SK-N-MC (cell line): ENCODE data around the gene BEND2.

Source experiments
- DNase-seq: peaks from one replicate; pipeline ENCODE4 v3.0.0-alpha.2; 2011; ENCODE audit warnings: low read depth, low spot score
- H3K27ac ChIP-seq: fragments of 200-600 bp; sonication (generic); 2 replicates; pipeline ENCODE4 v1.5.1; 2016; ENCODE audit warnings: mixed run types
- H3K36me3 ChIP-seq: fragments of 200-600 bp; sonication (generic); 2 replicates; pipeline ENCODE4 v1.6.1; 2017; ENCODE audit warnings: antibody characterized with exemption, low read length, mixed read lengths; ENCODE audit not compliant: insufficient read depth
- H3K4me3 ChIP-seq: fragments of 200-600 bp; sonication (generic); 2 replicates; pipeline ENCODE4 v1.5.1; 2016
- H3K9ac ChIP-seq: fragments of 200-600 bp; sonication (generic); 2 replicates; pipeline ENCODE4 v1.8.0; 2017; ENCODE audit warnings: mixed run types, mixed read lengths; ENCODE audit not compliant: insufficient read length
- H3K9me3 ChIP-seq: fragments of 200-600 bp; sonication (generic); 2 replicates; pipeline ENCODE4 v1.6.1; 2017; ENCODE audit warnings: low read depth, mild to moderate bottlenecking, antibody characterized with exemption, low read length, moderate library complexity, mixed read lengths
- EZH2 ChIP-seq: fragments of 200-600 bp; sonication (generic); IDR thresholded peaks from one replicate; pipeline ENCODE4 v1.6.1; 2017; ENCODE audit warnings: antibody characterized with exemption
- FOXP2 ChIP-seq: optimal IDR thresholded peaks from 2 replicates; pipeline ENCODE3; 2011; ENCODE audit warnings: mild to moderate bottlenecking, moderate library complexity; ENCODE audit not compliant: insufficient read depth; ENCODE audit errors: extremely low read length, control extremely low read depth
- POLR2AphosphoS5 ChIP-seq: IDR thresholded peaks from 2 replicates; pipeline ENCODE4 v1.6.1; 2012; ENCODE audit warnings: mild to moderate bottlenecking, low read depth, low read length, borderline replicate concordance

Gene BEND2

DNA sequence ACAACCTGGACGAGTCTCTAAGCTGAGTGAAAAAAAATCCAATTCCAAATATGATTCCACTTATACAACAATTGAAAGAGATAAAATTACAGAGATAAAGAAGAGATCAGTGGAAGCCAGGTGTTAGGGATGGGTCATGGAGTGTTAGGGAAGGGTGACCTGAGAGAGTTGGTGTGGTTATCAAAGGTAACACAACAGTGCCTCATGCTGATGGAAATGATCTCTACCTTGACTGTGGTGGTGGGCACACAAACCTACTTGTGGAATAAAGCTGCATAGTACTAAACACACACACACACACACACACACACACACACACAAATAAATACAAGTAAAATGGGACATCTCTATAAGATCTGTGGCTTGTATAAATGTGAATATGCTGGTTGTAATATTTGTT, 26.0 kb downstream of the BEND2 start:
- TF ChIP-seq EZH2 (no peak), POLR2AphosphoS5 (no peak), FOXP2 (no peak)
- no peak for DNase-seq
- Histone ChIP-seq H3K4me3 (no peak overlapping the region), H3K36me3 (no peaks in the 10 kb centered on the region), H3K9me3 (no peaks in the 10 kb centered on the region), H3K27ac (no peak overlapping the region), H3K9ac (no peak overlapping the region)

DNA sequence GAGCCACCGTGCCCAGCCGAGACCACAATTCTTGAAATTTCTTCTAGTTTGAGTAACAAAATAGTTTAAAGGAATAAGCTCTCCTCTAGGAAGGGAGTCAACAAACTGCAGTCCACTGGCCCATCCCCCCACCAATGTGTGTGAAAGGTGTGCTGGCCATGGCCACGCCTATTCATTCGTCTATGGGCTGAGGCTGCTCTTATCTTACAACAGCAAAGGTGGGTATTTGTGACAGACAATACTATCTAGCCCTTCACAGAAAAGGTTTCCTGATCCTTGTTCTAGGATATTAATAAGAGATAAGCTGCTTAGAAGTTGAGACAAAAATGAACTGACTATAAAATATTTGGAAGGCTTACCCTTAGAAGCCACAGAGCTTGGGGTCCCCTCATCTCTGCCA, 41.2 kb downstream of the BEND2 start:
- no peak for TF ChIP-seq POLR2AphosphoS5
- Histone ChIP-seq H3K9me3 (no peaks in the 10 kb centered on the region), H3K27ac (no peak overlapping the region), H3K9ac (no peak overlapping the region), H3K36me3 (no peaks in the 10 kb centered on the region), H3K4me3 (no peak overlapping the region)
- no peak for DNase-seq

DNA sequence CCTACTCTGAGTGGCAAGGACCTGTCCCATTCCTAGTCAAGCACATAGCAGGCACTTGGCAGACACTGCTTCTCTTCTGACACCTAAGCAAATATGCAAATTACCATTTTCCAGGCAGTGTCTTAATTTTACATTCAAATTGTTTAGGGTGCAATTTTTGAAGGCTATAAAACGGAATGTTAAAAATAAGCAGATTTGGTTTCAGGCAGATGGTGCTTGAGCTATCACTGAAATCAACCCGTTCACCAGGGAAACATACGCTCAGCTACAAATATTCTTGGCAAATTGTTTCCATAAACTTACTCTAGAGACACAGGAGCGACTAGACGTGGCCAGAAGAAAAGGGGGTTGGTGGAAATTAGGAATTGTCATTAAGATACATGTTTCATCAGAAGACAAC, 45.7 kb downstream of the BEND2 start:
- no peak for DNase-seq
- TF ChIP-seq EZH2 (no peak), POLR2AphosphoS5 (no peak), FOXP2 (no peak)
- H3K36me3 ChIP-seq: no peaks in the 10 kb centered on the region
- H3K27ac ChIP-seq: no peak overlapping the region
- H3K9me3 ChIP-seq: no peaks in the 10 kb centered on the region
- H3K4me3 ChIP-seq: no peak overlapping the region
- no peak overlapping the region for H3K9ac ChIP-seq

DNA sequence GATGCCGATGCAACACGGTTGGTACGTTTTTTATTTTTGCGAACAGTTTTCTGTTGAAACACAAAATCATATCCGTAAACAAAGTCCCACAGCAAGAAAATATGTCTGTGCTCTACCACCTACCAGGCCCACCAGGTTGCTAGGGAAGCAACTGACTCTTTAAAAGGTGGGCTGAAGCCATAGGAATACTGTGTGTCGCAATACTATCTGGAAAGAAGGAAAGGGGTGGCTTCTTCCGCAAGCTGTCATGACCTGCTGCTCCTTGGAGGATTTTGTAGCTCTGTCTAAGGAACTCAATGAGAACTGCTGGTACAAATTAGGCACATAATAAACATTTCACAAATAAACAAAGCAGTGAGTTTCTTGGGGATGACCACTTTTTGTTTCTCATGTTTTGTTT, 46.5 kb downstream of the BEND2 start:
- Histone ChIP-seq H3K4me3 (no peak overlapping the region), H3K9me3 (no peaks in the 10 kb centered on the region), H3K36me3 (no peaks in the 10 kb centered on the region), H3K27ac (no peak overlapping the region), H3K9ac (no peak overlapping the region)
- TF ChIP-seq POLR2AphosphoS5 (no peak), EZH2 (no peak), FOXP2 (no peak)
- DNase-seq: no peak

DNA sequence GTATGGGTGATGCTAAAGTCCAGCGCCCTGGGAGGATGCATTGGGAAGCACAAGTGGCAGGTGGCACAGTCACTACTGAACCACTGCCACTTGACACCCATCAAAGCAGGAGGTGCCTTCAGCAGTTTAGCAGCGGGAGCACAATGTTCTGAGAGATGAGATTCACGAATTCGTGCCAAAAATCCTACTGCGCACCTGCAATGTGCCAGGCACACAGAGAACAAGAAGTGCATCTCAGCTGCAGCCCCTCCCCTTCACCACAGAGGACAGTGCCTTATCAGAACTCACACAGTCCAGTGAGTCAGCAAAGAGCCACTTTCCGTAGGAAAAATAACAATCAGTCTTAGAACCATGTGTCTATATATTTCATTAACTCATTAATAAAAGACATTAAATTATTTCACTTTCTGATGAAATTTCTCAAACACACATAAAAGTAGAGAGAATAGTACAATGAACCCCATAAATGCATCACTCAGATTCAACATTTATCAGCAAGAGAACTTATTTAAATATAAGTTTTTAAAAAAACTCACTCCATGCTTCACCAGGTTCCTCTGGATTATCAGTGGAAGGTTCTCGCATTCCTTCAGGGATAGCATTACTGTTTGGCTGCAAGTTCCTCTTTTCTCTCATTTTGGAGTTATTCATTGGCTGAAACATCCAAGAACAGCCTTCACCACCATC, 47.0 kb downstream of the BEND2 start:
- DNase-seq: no peak
- TF ChIP-seq EZH2 (no peak), POLR2AphosphoS5 (no peak), FOXP2 (no peak)
- H3K4me3 ChIP-seq: no peak overlapping the region
- H3K9ac ChIP-seq: no peak overlapping the region
- no peaks in the 10 kb centered on the region for H3K9me3 ChIP-seq
- no peaks in the 10 kb centered on the region for H3K36me3 ChIP-seq
- H3K27ac ChIP-seq: no peak overlapping the region

DNA sequence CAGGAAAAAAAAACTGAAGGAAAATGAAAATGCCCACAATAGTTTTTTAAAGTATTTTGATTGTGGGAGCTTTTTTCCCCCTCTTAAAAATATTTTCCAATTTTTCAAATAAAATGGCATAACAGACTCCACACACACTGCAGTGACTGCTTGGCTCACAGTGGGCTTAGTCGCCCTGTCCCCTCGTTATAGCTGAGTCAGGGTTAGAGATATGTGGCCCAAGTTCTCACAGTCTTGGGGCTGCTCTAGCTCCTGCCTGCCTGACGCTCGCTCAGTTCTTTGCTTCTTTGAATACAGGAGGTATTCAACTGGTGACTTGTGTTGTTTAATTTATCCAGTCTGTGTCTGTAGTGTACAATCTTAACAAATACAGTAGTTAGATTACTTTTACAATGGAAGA, 47.7 kb downstream of the BEND2 start:
- Histone ChIP-seq H3K36me3 (no peaks in the 10 kb centered on the region), H3K9me3 (no peaks in the 10 kb centered on the region), H3K27ac (no peak overlapping the region), H3K4me3 (no peak overlapping the region), H3K9ac (no peak overlapping the region)
- TF ChIP-seq FOXP2: no peak
- TF ChIP-seq EZH2: no peak
- TF ChIP-seq POLR2AphosphoS5: no peak
- no peak for DNase-seq

DNA sequence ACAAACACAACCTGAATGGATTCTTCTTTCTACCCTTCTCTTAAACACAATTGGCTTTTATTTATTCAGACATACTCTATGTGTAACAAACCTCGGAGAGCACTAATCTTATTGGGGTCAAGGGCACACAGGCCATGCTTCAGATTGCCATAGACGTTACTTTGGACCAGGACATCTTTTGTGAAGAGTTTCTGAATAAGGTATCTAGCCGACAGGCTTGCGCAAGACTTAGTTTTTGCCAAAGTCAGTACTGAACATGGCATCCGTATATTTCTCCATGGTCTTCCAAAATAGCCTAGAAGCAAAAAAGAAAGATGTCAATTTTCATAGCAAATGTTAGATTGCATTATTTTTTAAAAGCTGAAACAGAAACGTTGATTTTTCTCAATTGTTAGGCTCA, 49.8 kb downstream of the BEND2 start:
- H3K4me3 ChIP-seq: no peak overlapping the region
- no peak overlapping the region for H3K9ac ChIP-seq
- no peak for DNase-seq
- H3K9me3 ChIP-seq: no peaks in the 10 kb centered on the region
- no peak for TF ChIP-seq POLR2AphosphoS5
- TF ChIP-seq EZH2: no peak
- TF ChIP-seq FOXP2: no peak
- no peaks in the 10 kb centered on the region for H3K36me3 ChIP-seq
- no peak overlapping the region for H3K27ac ChIP-seq

DNA sequence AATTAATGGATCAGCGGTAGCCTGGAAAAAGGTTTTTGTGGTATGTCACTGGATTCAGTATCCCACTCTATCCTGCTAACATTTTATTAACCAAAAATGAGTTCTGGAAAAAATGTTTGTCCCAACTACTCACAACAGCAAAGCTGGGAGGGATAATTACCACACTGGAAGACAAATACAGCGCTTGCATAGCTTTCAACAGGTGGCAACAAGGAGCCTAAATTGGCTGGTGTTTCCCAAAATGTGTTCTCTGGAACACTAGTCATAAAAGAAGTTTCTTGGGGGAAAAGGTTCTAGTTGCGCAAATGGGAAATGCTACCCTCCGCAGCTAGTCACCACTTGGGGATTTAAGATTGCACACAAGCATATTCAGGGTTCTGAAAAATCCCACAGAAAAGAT, 54.6 kb downstream of the BEND2 start:
- H3K4me3 ChIP-seq: no peak overlapping the region
- no peak for TF ChIP-seq FOXP2
- no peak for DNase-seq
- H3K9me3 ChIP-seq: no peaks in the 10 kb centered on the region
- no peak overlapping the region for H3K9ac ChIP-seq
- no peak overlapping the region for H3K27ac ChIP-seq
- H3K36me3 ChIP-seq: no peaks in the 10 kb centered on the region

DNA sequence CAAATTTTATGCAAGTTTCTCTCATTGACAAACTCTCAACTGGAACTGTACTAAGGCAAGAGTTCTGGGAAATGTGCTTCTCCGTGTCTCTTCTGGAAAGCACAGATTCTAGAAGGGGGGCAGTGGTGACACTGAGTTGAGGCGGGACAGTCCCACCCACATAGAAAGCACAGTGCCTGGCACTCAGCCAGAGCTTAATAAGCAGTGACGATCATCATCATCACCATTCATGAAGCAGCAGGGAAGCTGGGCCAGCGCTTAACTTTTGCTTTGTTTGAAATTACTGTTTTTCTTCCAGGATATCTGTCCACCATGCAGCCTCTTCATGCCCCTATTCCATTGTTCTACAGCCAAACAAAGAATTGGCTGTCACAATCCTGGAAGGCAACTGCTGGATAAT, 60.3 kb downstream of the BEND2 start:
- no peak overlapping the region for H3K9ac ChIP-seq
- H3K27ac ChIP-seq: no peak overlapping the region
- DNase-seq: no peak
- H3K4me3 ChIP-seq: no peak overlapping the region
- TF ChIP-seq EZH2 (no peak), POLR2AphosphoS5 (no peak), FOXP2 (no peak)
- no peaks in the 10 kb centered on the region for H3K36me3 ChIP-seq
- H3K9me3 ChIP-seq: no peaks in the 10 kb centered on the region
